Peyer's patch (tissue), 4 donors: ENCODE data around the gene CAB39L.

Experiments used
- POLR2A ChIP-seq, 2 donors: fragments of 450-650 bp; IDR thresholded peaks; one replicate each; pipeline ENCODE4 v1.5.1; 2017; ENCODE audit warnings: antibody characterized with exemption in 2 of 2, mild to moderate bottlenecking in 2 of 2, moderate library complexity in 2 of 2
- TF ChIP-seq, protein P1 (sequence below), 6 experiments: fragments of 450-650 bp in 4 of 6; fragments of 200-600 bp in 2 of 6; sonication (generic) in 1 of 6; IDR thresholded peaks; one replicate each; pipeline ENCODE4 v1.5.1; 2017 to 2019; ENCODE audit warnings: antibody characterized with exemption in 6 of 6, mild to moderate bottlenecking in 3 of 6, moderate library complexity in 1 of 6

- no peak for TF ChIP-seq POLR2A (IDR thresholded peaks at IDR 0.05)
- TF ChIP-seq, protein P1, sequence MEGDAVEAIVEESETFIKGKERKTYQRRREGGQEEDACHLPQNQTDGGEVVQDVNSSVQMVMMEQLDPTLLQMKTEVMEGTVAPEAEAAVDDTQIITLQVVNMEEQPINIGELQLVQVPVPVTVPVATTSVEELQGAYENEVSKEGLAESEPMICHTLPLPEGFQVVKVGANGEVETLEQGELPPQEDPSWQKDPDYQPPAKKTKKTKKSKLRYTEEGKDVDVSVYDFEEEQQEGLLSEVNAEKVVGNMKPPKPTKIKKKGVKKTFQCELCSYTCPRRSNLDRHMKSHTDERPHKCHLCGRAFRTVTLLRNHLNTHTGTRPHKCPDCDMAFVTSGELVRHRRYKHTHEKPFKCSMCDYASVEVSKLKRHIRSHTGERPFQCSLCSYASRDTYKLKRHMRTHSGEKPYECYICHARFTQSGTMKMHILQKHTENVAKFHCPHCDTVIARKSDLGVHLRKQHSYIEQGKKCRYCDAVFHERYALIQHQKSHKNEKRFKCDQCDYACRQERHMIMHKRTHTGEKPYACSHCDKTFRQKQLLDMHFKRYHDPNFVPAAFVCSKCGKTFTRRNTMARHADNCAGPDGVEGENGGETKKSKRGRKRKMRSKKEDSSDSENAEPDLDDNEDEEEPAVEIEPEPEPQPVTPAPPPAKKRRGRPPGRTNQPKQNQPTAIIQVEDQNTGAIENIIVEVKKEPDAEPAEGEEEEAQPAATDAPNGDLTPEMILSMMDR (IDR thresholded peaks at IDR 0.05): no peak
Observed at GRCh38 chr13:49410006-49410405, 33.9 kb downstream of the CAB39L start.
